Gastroesophageal sphincter (tissue), 4 donors: Measurements from ENCODE around the gene KISS1R. TPM values are rescaled to one million over a fixed set of nuclear protein-coding genes. Genes with fewer than 3 reads are reported as not detected.

Source experiments
- ATAC-seq: fragments of 150-250 bp; one replicate; pipeline ENCODE4 v1.9.1; 2016; ENCODE audit warnings: mild to moderate bottlenecking, moderate library complexity
- H3K27ac ChIP-seq, 4 donors: fragments of 200-600 bp; sonication (generic) in 3 of 4; 1 replicate in 3 of 4; 2 replicates in 1 of 4; pipeline ENCODE4 v1.5.1; 2016 to 2019
- H3K27me3 ChIP-seq: fragments of 200-600 bp; sonication (generic); one replicate; pipeline ENCODE4 v1.5.1; 2019
- H3K36me3 ChIP-seq, 2 donors: fragments of 200-600 bp; sonication (generic); one replicate each; pipeline ENCODE4 v1.5.1; 2019; ENCODE audit warnings: control low read depth in 1 of 2
- H3K4me1 ChIP-seq, 3 donors: fragments of 200-600 bp; sonication (generic); 1 replicate in 2 of 3; 2 replicates in 1 of 3; pipeline ENCODE4 v1.5.1; 2016 to 2019; ENCODE audit warnings: control low read depth in 2 of 3
- H3K4me3 ChIP-seq, 2 donors: fragments of 200-600 bp; sonication (generic); one replicate each; pipeline ENCODE4 v1.5.1; 2019; ENCODE audit warnings: mild to moderate bottlenecking in 1 of 2, moderate library complexity in 1 of 2
- H3K9me3 ChIP-seq, 3 donors: fragments of 200-600 bp; sonication (generic); one replicate each; pipeline ENCODE4 v1.5.1; 2017 to 2019; ENCODE audit warnings: control low read depth in 2 of 3
- CTCF ChIP-seq, 4 experiments: fragments of 200-600 bp in 2 of 4; fragments of 450-650 bp in 2 of 4; sonication (generic) in 1 of 4; IDR thresholded peaks; one replicate each; pipeline ENCODE4 v1.5.1; 2017 to 2019; ENCODE audit warnings: antibody characterized with exemption in 4 of 4, mild to moderate bottlenecking in 2 of 4, moderate library complexity in 2 of 4
- EP300 ChIP-seq: sonication (generic); formaldehyde crosslinking; IDR thresholded peaks from one replicate; pipeline ENCODE4 v1.6.1; 2017; ENCODE audit warnings: antibody characterized with exemption, mild to moderate bottlenecking
- POLR2A ChIP-seq, 2 donors: fragments of 450-650 bp; IDR thresholded peaks; one replicate each; pipeline ENCODE4 v1.6.1; 2017; ENCODE audit warnings: antibody characterized with exemption in 2 of 2, mild to moderate bottlenecking in 2 of 2, moderate library complexity in 1 of 2
- POLR2AphosphoS5 ChIP-seq: sonication (generic); formaldehyde crosslinking; IDR thresholded peaks from one replicate; pipeline ENCODE4 v1.6.1; 2017; ENCODE audit warnings: antibody characterized with exemption
- WGBS, 2 donors: methylation state at CpG; one replicate each; pipeline ENCODE4 v1.1.5; 2018; ENCODE audit warnings: low coverage in 1 of 2; 5-methylcytosine and 5-hydroxymethylcytosine counted together
- total RNA-seq, 4 donors: library from RNA; depleted of rRNA; stranded (reverse); fragments of >200 nt; gene quantifications; one replicate each; pipeline ENCODE4 v1.1.0, GENCODE V29; 2016

The KISS1R gene
- total RNA-seq, 4 donors from 2014 or later: not detected

- Histone ChIP-seq H3K27me3 (peaks cover 23% of the 10 kb centered on the region), H3K4me3 (peak within 1 kb of the TSS; percentile 85 to 92), H3K9me3 (no peaks in the 10 kb centered on the region), H3K27ac (peak within 1 kb of the TSS; percentile 80 to 96 (median 88)), H3K36me3 (no peaks in the 10 kb centered on the region), H3K4me1 (peaks cover 0 to 39% (median 13%) of the 10 kb centered on the region in 3 donors)
- TF ChIP-seq POLR2AphosphoS5 (peak; percentile 80), CTCF (IDR thresholded peaks at IDR 0.05) (peak in 1 of 4 experiments; percentile 4), POLR2A (IDR thresholded peaks at IDR 0.05) (peak; percentile 57 to 66), EP300 (no peak)
- peak; percentile 93 for ATAC-seq
- WGBS, 2 donors: 0% methylated on average over 6 to 8 of the region's 76 CpGs
These were observed 3.9 kb upstream of the KISS1R start, which contains the start of gene R3HDM4 for GRCh38 chr19:913080-913748. TSS of gene R3HDM4 (minus strand) at chr19:913219. CDS start at chr19:913157, 62 bp downstream.

- peaks cover 57% of the 10 kb centered on the region for H3K27me3 ChIP-seq
- WGBS, 2 donors: 78 to 80% methylated on average over 2 to 7 of the region's 35 CpGs
- H3K27ac ChIP-seq: no peak overlapping the region
- H3K4me3 ChIP-seq: peak overlapping the region in 1 of 2 donors; percentile 44
- H3K36me3 ChIP-seq: no peaks in the 10 kb centered on the region
- TF ChIP-seq EP300 (no peak), CTCF (IDR thresholded peaks at IDR 0.05) (no peak), POLR2AphosphoS5 (no peak), POLR2A (IDR thresholded peaks at IDR 0.05) (no peak)
- H3K9me3 ChIP-seq: no peaks in the 10 kb centered on the region
- no peak for ATAC-seq
- H3K4me1 ChIP-seq: peaks cover 0 to 72% (median 25%) of the 10 kb centered on the region in 3 donors
These were observed 349 bp upstream of the KISS1R start for GRCh38 chr19:916645-917322.

- no peaks in the 10 kb centered on the region for H3K36me3 ChIP-seq
- no peak for ATAC-seq
- peaks cover 57% of the 10 kb centered on the region for H3K27me3 ChIP-seq
- H3K27ac ChIP-seq: no peak overlapping the region
- TF ChIP-seq POLR2A (IDR thresholded peaks at IDR 0.05) (no peak), POLR2AphosphoS5 (no peak), CTCF (IDR thresholded peaks at IDR 0.05) (no peak), EP300 (no peak)
- WGBS, 2 donors: no CpG with 5 or more reads among the region's 12 CpGs
- H3K9me3 ChIP-seq: no peaks in the 10 kb centered on the region
- peaks cover 0 to 66% (median 25%) of the 10 kb centered on the region in 3 donors for H3K4me1 ChIP-seq
- H3K4me3 ChIP-seq: no peak overlapping the region
These were observed 962 bp downstream of the KISS1R start for GRCh38 chr19:918152-918437.

- H3K4me1 ChIP-seq: peaks cover 0 to 65% (median 25%) of the 10 kb centered on the region in 3 donors
- no peak for ATAC-seq
- no peaks in the 10 kb centered on the region for H3K9me3 ChIP-seq
- H3K4me3 ChIP-seq: no peak overlapping the region
- H3K27me3 ChIP-seq: peaks cover 57% of the 10 kb centered on the region
- TF ChIP-seq CTCF (IDR thresholded peaks at IDR 0.05): no peak
- no peak for TF ChIP-seq EP300
- no peak for TF ChIP-seq POLR2A (IDR thresholded peaks at IDR 0.05)
- TF ChIP-seq POLR2AphosphoS5: no peak
- H3K36me3 ChIP-seq: no peaks in the 10 kb centered on the region
- no peak overlapping the region for H3K27ac ChIP-seq
- WGBS, 2 donors: no CpG with 5 or more reads among the region's 58 CpGs
These were observed 1.5 kb downstream of the KISS1R start for GRCh38 chr19:918481-919198.
